ENCODE data around the gene TRIM9.

Gene TRIM9

DNA sequence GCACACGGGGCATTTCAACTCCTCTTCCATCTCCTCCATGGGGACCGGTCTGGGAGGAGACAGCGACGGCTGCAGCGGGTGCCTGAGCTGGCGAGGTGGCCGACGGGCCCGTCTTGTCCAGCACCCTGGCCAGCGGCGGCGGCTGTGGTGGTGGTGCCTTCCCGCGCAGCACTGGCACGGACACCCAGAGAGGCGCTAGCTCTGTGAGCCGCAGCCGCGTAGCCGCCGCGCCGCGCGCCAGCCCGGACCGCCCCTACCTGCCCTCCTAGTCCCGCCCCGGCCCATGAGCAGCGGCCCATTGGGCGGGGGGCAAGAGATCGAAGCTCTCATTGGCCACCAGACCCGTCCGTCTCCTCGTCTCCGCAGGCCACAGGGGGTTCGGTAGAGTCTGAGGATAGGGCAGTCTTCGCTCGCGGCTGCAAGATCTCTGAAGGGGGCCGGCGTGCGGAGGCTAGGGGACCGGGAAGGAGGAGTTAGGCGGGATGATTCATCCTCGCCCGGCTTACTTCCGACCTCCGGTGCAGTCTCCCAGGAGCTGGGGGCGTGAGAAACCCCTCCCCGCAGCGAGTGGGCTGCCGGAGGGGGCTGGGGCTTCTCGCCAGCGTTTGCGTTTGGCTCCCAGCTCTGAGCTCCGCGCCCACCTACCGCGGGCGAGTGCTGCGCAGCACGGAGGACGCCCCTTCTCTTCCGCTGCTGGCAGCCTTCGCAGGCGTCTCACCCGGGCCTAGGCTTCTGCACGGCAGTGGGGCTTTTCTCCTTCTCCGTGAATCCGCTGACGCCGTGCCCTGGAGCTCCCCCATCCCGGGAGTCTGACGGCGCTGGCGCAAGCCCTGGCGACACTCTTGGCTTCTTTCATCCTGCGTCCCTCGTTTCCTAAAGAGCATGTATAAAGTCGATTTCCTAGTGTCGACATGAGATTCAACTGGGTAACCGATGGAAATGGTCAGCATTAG is at the start of gene TRIM9:
TSS of gene TRIM9 (minus strand) at position 205 of the 953 bp plus-strand sequence. CDS start at position 39, 166 bp downstream.
- peak; percentile 88 for DNase-seq

DNA sequence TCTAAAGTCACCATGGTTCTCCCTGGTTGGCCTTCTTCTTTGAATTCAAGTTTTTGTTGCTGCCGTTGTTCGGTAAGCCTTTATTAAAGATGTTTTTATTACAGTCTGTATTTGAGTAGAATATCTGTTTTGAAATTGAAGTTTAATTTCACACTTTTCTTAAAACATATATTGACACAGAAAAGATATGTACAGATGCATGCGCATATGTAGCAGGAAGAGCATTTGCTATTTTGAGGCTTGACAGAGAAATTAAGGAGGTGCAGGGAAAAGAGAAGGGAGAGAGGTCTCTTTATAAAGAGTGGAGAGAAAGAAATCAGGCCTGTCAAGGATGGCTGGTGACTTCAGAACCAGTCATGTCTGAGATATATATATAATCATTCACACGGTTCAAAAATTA is 46.0 kb upstream of the TRIM9 start:
- DNase-seq, result no peak

DNA sequence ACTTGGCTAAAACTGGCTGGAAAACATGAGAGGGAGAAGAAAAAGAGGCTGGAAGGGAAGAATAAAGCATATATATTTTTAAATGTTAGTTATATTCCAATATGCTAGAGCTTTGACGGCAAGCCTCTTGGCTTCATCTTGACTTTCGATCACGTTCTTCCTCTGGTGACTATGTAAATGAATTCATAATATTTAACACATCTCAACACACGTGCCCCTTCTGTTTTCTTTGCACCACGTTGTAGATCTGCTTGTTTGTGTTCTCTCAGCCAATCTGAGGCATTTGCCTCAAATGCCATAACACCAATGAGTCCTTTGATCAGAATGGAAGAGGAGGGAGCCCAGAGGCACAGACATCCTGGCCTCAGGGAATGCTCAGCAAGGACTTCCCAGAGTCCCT is 45.4 kb upstream of the TRIM9 start:
- no peak for DNase-seq

DNA sequence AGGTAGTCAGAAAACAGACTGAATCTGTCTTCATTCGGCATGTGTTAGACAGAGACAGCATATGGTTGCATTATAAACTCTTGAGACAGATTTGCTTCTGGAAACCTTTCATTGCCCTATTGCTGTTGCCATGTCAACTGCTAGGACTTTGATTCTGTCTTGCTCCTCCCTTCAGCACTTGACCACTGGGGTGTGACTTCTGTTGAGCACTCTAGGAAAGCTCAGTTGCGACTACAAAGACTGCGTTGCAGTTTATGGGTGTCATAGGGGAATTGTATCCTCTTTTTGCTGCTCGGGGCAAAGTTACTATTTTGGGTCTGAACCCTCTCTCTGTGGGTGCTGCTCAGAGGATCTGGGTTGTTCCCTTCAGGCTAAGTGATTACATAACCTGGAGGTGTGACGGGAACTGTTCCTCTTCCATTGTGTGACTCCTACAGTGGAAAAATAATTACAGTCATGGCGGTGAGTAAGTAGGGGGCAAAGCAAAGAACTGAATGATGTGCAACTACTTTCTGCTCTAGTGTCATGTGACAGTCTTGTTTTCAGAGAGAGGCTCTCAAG is 44.3 kb upstream of the TRIM9 start:
- no peak for DNase-seq

DNA sequence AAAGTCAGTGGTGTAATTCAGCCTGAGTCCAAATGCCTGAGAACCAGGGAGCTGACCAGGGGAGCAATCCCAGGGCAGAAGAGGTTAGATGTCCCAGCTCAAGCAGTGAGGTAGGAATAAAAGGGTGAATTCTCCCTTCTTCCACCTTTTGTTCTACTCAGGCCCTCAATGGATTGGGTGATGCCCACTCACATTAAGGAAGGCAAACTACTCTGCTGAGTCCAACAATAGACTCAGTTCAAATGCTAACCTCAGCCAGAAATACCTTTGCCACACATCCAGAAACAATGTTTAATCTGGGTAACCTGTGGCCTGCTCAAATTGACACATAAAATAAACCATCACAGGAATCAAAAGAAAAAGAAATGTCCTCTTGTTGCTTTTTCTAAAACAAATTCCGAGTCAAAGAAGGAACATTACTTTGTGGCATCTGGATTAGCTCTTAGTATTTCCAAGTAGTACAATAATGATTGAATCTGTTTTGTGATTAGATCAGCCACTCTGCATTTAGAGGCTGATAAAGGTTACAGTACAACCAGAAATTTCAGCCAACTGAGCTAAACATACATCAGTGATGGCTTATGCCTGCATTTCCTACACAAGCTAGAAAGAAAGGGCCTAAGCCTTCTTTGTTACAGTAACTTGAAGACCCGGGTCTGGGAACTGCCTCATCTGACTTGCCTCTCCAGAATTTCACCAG is 43.6 kb upstream of the TRIM9 start:
- no peak for DNase-seq

DNA sequence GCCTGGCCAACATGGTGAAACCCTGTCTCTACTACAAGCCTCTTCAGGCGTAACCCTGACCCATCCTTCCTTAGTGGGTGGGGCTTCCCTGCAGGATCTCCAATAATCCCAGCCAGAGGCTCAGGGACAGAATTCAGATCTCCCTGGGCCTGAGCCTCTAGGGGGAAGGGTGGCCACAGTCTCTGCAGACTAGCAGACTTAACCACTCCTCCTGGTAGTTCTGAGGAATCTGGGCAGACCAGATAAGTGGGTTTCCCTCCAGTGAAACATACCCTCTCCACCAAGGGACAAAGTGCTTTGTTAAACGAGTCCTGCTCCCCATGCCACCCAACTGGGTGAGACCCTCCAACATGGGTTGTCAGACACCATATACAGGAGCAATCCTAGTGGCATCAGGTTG is 36.6 kb upstream of the TRIM9 start:
- no peak for DNase-seq

DNA sequence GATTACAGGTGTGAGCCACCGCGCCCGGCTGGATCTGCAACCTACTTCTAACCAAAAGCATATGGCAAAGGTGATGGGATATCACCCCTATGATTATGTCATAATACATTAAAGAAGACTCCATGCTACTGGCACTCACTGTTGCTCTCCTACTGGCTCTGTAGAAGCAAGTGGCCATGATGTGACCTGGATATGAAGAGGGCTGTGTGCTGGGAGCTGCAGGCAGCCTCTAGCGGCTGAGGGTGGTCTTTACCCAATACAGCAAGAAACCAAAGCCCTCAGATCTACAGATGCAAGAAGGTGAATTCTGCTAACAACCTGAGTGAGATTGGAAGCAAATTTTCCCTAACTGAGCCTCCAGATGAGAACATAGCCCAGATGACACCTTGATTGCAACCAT is 34.2 kb upstream of the TRIM9 start:
- no peak for DNase-seq

DNA sequence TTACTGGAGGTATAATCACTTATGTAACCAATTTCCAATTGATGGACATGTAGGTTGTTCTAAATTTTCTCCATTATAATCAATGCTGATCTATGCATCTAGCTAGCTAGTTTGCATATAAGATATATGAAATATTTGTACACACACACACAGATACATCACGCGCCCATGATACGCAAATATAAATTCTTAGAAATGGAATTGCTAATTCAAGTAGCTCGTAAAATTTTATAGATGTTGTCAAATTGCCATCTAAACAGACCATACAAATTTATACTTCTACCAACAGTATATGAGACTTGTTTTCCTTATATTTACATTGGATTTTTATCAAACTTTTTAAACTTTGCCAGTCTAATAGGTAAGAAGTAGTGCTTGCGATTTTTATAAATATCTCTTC is 29.1 kb upstream of the TRIM9 start:
- no peak for DNase-seq

DNA sequence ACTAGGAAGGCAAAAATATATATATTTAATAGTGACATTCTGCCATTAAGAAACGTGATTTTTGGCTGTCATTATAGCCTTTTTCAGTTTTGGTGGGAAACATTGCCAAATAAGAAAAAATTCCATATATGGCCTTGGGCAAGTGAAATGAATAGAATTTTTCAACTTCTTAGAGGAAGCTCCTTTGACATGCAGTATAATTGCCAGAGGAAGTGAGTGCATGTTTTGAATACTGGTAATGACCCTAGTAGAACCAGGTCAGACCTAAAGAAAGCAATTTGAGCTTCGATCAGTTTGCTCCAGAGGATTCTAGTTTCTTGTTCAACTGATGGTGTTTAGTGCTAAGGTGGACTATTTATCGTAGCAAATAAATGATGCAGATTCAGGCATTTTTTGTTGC is 26.2 kb upstream of the TRIM9 start:
- no peak for DNase-seq

DNA sequence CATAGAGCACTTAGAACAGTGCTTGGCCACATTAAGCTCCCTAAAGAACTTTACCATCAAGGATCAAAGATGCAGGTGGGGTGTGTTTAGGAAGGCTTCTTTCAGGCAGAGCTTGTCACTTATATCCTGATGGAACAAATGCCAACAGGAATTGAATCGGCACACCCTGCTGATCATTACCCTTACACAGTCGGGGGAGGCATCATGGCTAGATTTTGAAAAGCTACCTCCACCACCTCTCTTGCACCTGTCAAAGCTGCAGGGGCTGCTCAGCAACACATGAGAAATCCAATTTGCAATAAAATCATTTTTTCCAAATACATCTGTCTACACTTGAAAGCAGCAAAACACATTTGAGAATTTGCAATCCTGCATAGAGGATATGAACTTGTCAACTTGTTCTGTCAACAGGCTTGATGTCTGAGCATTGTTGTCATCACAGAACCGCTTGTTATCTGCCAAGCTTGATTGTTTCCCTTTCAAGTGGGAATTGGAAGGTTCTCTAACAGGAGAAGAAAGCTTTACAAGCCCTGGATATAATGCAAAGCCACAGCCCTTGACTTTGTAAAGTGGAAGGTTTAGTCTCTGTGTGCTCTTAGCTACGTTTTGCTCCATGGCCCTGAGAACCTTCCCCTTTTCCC is 24.6 kb upstream of the TRIM9 start:
- no peak for DNase-seq

DNA sequence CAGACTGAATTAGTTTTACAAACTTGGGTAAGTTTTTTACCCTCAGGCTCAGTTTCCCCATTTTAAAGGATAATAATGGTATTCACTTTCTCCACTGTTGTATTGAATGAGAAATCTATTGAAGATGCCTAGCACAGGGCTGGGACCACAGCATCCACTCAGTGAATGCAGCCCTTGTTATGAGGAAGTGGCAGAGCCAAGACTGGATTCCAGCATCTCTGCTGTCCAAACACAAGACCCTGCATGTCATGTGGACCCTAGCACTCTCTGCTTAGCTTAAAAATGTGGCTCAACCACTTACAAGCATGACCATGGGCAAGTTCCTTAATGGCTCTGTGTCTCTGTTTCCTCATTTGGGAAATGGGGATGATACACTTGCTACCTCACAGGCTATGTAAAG is 24.1 kb upstream of the TRIM9 start:
- no peak for DNase-seq

DNA sequence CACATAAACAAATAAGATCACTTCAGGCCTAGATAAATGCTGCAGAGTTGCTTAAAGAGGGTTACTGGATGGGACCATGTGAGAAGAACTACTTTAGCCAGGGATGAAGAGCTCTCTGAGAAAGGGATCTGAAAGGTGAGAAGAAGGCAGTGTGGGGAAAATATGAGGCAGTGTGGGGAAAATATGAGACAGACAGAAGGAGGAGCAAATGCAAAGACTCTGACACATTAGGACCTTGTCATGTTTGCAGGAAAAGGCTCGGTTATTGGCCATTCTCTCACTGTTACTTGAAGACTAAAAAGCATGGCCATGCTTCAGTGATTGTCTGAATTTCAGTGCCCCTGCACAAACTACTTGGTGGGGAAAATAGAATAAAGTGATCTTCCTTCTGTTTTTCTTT is 22.7 kb upstream of the TRIM9 start:
- no peak for DNase-seq

DNA sequence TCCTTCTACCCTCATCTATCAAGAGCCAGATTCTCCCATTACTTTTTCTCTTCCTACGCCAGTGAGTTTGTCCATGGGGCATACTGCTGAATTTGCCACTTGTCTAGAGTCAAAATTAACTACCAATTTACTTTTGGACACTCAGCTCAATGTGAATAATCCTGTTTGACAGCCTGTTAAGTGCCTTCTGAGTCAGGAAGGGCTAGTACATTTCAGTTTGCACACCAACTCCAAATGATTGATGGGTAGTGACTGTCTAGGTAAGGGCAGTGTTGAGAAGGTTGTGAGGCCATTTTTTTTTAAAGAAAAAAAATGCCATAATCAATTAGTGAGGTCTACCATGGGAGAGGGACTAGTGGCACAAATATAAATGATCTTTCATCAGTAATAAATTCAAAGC is 21.8 kb upstream of the TRIM9 start:
- DNase-seq, result no peak

DNA sequence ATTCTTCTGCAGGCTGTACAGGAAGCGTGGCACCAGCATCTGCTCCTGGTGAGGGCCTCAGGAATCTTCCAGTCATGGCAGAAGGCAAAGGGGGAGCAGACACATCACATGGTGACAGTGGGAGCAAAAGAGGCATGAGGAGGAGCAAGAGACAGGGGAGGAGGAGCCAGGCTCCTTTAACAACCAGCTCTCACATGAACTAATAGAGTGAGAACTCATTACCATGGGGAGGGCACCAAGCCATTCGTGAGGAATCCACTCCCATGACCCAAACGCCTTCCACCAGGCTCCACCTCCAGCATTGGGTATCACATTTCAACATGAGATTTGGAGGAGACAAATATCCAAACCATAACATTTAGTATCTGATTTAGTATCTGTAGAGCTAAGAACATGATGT is 14.7 kb upstream of the TRIM9 start:
- DNase-seq, result no peak

DNA sequence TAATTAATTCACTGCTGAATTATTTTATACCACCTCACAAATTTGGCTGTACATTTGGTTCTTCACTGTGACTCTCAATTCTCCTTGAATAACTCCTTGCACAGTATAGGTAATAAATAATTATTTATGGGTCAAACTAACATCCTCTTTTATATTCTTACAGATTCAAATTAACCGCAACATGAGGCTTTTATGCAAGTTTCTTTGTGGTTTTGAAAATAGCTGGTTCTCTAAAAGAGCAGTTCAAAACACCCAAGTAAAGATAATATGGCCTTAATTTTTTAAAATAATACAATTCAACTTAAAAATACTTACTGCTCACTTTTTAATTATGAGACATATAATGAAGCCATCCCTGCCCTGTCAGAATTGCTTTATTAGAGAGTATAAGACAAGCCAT is 12.9 kb upstream of the TRIM9 start:
- DNase-seq, result no peak

DNA sequence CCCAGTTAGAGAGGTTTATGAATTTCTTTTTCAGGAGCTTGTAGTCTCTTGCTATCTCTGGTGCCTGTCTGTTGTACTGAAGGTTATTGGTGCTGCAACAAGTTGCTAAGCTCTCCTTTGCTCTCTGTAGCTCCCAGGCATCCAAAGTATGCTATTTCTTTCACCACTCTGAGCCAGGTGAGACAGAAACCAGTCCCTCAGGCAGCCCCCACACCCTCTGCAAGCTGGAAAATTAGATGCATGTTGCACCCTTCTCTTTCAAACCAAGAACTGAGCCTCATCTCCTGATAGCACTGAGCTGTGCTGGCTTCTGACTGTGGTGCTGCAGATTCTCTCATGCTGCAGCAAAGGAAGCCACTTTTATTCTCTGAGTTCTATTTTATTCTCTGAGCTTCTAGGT is 9.6 kb upstream of the TRIM9 start:
- no peak for DNase-seq

DNA sequence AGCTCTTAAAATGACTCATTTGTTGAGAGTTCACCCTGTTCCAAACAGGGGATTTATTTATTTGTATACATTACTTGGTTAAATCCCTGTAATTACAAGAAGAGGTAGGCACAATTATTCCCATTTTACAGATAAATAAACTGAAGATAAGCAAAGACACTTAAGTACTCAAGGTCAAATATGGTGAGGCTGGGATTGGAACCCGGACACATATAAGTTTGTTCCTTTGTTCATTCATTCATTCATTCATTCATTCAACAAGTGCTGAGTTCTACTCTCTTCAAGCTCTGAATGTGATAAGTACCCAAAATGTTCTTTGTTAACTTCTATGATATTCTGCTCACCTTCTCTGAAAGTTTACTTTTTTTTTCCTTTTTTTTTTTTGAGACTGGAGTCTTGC is 2.4 kb upstream of the TRIM9 start:
- no peak for DNase-seq

DNA sequence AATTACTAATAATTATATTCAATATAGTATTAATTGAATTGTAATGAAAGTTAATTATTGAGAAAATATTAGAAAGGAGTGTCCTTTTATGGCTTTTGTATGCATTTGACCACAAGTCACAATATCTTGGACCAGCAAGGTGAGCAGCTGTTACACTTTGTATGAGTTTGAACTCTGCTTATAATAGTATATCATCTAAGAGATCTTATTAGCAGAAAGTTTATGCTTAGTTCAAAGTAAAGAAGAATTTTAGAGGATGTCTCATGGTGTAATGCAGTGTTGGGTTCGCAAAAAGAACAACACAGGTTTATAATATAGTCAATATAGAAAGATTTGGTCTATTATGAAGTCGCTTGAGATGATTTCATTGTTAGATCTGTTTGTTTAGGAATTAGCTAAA is 2.0 kb upstream of the TRIM9 start:
- DNase-seq, result no peak

DNA sequence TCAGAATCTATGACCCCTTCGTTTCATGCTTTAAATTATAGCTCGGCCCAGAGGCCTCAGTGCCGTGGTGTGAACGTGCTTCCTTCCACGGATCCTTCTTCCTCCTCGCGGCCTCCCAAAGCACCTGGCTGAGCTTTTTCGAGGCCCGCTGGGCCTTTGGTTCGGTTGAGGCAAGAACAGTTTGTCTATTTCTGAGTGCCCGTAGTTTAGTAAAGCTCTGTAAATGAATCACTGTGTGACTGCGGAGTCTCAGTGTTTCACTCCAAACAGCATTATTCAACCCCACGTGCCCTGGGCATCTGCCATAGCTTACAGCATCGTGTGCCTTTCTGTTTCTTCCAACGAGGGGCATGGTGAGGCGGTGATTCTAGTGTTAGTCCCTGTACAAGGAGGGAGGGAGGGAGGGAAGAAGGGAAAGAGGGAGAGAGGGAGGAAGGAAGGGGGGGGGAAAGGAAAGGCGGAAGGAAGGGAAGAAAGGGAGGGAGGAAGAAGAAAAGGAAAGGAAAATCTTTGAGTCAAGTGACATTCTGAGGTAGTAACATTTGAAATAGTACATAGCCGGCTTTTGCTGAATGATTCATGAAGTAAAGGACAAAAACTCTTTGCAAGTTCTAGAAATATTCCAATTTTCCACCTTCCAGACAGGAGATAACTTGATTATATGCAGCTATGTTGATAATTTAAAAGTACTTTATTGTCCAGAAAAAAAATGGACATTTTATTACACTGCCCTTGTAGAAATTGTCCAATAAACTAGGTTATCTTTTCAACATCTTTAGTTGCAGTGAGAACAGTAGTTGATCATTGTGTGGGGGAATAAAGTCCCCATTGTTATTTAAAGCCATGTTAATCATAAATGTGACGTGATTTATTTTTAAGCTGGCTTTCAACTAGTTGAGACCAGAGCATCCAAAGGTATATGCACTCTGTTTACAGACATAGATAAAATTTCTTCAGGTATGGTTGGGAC is 1.2 kb upstream of the TRIM9 start:
- DNase-seq, result no peak

DNA sequence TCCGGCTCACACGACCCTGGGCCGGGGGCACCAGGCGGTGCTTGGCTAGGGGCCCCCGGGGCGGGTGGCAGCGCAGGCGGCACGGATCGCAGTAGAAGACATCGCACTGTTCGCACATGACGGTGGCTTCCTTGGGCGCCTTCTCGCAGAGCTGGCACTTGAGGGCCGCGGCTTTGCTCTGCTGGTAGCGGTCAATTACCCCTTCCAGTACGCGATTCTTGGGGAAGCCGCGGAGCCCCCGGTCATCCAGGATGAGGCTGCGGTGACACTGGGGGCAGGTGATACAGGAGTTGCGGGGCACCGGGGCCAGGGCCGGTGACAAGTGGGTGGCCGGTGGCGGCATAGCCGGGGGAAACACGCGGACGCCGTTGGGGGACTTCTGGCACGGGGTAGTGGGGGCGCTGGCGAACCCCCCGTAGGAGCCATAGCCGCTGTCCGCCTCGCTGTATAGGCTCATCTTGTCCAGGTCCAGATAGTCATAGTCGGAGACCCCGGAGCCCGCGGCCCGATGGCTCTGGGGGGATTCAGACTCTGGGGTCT is 553 bp downstream of the TRIM9 start:
- peak; percentile 32 for DNase-seq

DNA sequence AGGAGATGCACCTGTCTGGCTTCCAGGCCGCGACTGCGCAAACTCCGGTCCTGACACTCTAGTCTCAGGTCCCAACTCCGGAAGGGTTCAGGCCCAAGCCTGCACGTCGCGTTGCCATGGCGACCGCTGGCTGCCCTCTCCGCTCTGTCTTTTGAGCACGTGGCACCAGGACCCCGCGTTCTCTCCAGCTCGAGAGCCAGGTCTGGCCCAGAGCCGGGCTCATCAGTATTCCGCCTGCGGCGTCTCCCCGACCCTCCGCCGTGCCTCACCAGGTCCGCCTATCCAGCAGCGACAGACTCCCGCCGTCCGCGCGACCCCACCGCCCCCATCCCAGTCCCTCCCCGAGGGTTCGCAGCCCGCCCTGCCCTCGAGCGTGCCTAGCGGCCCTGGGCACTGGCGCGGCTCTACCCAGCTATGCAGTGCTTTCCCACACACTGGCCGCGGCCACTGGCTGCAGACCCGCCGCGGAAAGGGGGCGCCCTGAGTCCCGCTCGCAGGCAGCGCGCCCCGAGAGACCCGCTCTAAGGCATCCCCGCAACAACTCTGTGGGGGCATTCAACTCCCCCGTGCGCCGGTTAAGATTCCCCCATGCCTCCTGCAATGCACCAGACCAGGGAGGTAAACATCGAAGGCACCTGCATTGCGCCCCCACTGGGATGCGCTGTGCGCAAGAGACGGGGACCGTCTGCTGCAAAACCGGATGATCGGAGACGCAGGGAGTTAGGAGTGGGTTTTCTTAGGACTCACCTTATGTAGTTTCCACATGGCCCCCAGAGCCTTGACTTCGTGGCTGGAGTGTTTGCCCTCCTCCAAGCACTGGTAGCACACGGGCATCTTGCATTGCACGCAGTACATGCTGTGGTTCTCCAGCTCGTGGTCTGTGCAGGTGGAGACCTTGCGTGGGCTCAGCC is 1.3 kb downstream of the TRIM9 start:
- peak; percentile 30 for DNase-seq

All from activated CD4-positive, CD25-positive, alpha-beta regulatory T cell treated with anti-CD3 and anti-CD28 coated beads, Interleukin-2, amount 50 U/mL, for 72 hours (primary cell).